ENCODE data around the gene PTPRB. TPM values are rescaled to one million over a fixed set of nuclear protein-coding genes. Genes with fewer than 3 reads are reported as not detected.

The PTPRB gene
- total RNA-seq, 1 experiment from 2014 or later, result 0.33 TPM

- Histone ChIP-seq H3K9me3 (ENCODE audit: control insufficient read depth, insufficient read depth, low read depth, low read length) (no peaks in the 10 kb centered on the region), H3K4me1 (ENCODE audit: control insufficient read depth, insufficient read depth, low read length) (no peaks in the 10 kb centered on the region), H3K36me3 (ENCODE audit: control insufficient read depth, insufficient read depth, low read length) (no peaks in the 10 kb centered on the region), H3K27me3 (ENCODE audit: control insufficient read depth, insufficient read depth, low read length) (no peaks in the 10 kb centered on the region; the same call in 1 of the 2 replicates), H3K4me3 (ENCODE audit: low read depth in 2 of 2, low read length in 2 of 2) (no peak overlapping the region), H3K27ac (ENCODE audit: low read length) (no peak overlapping the region)
- ChIA-PET POLR2A (no interaction called here), CTCF (no interaction called here)
- no TSS peak for BruUV-seq (replicated peaks)
- in situ Hi-C loops (cut with HindIII; ENCODE audit: low pct_unique_long_range_greater_than_20kb, low sequenced_read_pairs), result no loop called here
- TF ChIP-seq, protein P1, sequence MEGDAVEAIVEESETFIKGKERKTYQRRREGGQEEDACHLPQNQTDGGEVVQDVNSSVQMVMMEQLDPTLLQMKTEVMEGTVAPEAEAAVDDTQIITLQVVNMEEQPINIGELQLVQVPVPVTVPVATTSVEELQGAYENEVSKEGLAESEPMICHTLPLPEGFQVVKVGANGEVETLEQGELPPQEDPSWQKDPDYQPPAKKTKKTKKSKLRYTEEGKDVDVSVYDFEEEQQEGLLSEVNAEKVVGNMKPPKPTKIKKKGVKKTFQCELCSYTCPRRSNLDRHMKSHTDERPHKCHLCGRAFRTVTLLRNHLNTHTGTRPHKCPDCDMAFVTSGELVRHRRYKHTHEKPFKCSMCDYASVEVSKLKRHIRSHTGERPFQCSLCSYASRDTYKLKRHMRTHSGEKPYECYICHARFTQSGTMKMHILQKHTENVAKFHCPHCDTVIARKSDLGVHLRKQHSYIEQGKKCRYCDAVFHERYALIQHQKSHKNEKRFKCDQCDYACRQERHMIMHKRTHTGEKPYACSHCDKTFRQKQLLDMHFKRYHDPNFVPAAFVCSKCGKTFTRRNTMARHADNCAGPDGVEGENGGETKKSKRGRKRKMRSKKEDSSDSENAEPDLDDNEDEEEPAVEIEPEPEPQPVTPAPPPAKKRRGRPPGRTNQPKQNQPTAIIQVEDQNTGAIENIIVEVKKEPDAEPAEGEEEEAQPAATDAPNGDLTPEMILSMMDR (IDR thresholded peaks at IDR 0.05), result no peak
- TF ChIP-seq SIN3A (IDR thresholded peaks at IDR 0.05; ENCODE audit: borderline replicate concordance, insufficient read depth, low read depth, low read length) (no peak), TCF7L2 (IDR thresholded peaks at IDR 0.05; ENCODE audit: low read depth, low read length) (no peak), POLR2AphosphoS5 (IDR thresholded peaks at IDR 0.05; ENCODE audit: low read depth, low read length) (no peak)
- TF ChIP-seq, protein P2, sequence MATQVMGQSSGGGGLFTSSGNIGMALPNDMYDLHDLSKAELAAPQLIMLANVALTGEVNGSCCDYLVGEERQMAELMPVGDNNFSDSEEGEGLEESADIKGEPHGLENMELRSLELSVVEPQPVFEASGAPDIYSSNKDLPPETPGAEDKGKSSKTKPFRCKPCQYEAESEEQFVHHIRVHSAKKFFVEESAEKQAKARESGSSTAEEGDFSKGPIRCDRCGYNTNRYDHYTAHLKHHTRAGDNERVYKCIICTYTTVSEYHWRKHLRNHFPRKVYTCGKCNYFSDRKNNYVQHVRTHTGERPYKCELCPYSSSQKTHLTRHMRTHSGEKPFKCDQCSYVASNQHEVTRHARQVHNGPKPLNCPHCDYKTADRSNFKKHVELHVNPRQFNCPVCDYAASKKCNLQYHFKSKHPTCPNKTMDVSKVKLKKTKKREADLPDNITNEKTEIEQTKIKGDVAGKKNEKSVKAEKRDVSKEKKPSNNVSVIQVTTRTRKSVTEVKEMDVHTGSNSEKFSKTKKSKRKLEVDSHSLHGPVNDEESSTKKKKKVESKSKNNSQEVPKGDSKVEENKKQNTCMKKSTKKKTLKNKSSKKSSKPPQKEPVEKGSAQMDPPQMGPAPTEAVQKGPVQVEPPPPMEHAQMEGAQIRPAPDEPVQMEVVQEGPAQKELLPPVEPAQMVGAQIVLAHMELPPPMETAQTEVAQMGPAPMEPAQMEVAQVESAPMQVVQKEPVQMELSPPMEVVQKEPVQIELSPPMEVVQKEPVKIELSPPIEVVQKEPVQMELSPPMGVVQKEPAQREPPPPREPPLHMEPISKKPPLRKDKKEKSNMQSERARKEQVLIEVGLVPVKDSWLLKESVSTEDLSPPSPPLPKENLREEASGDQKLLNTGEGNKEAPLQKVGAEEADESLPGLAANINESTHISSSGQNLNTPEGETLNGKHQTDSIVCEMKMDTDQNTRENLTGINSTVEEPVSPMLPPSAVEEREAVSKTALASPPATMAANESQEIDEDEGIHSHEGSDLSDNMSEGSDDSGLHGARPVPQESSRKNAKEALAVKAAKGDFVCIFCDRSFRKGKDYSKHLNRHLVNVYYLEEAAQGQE (IDR thresholded peaks at IDR 0.05; ENCODE audit: insufficient read depth in 1 of 2, low read depth in 2 of 2, low read length in 1 of 2), result no peak
- ATAC-seq (no peak), DNase-seq (ENCODE audit: low read depth, low spot score) (no peak)
- intact Hi-C loops (cut with micrococcal nuclease; ENCODE audit: unreplicated experiment), result no loop called here
Observed at GRCh38 chr12:70627677-70628076, 9.6 kb downstream of the PTPRB start.

DNA sequence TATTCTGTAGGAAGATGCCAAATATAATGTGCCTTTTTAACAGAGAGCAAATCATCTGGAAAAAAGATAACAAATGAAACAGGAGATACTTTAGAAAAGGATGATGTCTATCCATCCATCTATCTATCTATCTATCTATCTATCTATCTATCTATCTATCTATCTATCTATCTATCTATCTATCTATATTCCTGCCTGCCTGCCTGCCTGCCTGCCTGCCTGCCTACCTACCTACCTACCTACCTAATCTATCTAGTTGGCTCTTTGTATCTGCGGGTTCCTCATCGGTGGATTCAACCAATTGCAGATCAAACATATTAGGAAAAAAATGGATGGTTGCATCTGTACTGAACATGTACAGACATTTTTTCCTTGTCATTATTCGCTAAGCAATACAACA, 11.0 kb downstream of the PTPRB start:
- CTCF ChIA-PET, result no interaction called here

More for the DNA sequence above, 11.0 kb downstream of the PTPRB start:
- Histone ChIP-seq H3K4me1 (ENCODE audit: control insufficient read depth, insufficient read depth, low read length) (no peaks in the 10 kb centered on the region), H3K4me3 (ENCODE audit: low read depth in 2 of 2, low read length in 2 of 2) (no peak overlapping the region), H3K9me3 (ENCODE audit: control insufficient read depth, insufficient read depth, low read depth, low read length) (no peaks in the 10 kb centered on the region), H3K36me3 (ENCODE audit: control insufficient read depth, insufficient read depth, low read length) (no peaks in the 10 kb centered on the region), H3K27me3 (ENCODE audit: control insufficient read depth, insufficient read depth, low read length) (no peaks in the 10 kb centered on the region; the same call in 1 of the 2 replicates), H3K27ac (ENCODE audit: low read length) (no peak overlapping the region)
- no TSS peak for BruUV-seq (replicated peaks)
- intact Hi-C loops (cut with micrococcal nuclease; ENCODE audit: unreplicated experiment), result no loop called here
- TF ChIP-seq, protein P1 (IDR thresholded peaks at IDR 0.05), result no peak
- TF ChIP-seq, protein P2 (IDR thresholded peaks at IDR 0.05; ENCODE audit: insufficient read depth in 1 of 2, low read depth in 2 of 2, low read length in 1 of 2), result no peak
- TF ChIP-seq TCF7L2 (IDR thresholded peaks at IDR 0.05; ENCODE audit: low read depth, low read length), result no peak
- DNase-seq (ENCODE audit: low read depth, low spot score) (no peak), ATAC-seq (no peak)
- POLR2A ChIA-PET, result no interaction called here
- in situ Hi-C loops (cut with HindIII; ENCODE audit: low pct_unique_long_range_greater_than_20kb, low sequenced_read_pairs), result no loop called here

Data from Panc1 (cell line).